Gastrocnemius medialis (tissue), 4 donors: ENCODE data around the gene NAGK. TPM values are rescaled to one million over a fixed set of nuclear protein-coding genes. Genes with fewer than 3 reads are reported as not detected.
"Not testable (repeated sequence)": the region's sequence is repeated elsewhere in the genome, so short reads cannot be mapped to it uniquely, and the experiment has no call there.

Experiments
- ATAC-seq, 2 donors: fragments of 150-250 bp; one replicate each; pipeline ENCODE4 v1.9.1; 2016
- DNase-seq, 2 donors: peaks; one replicate each; pipeline ENCODE4 v3.0.0-alpha.2; 2019
- H3K27ac ChIP-seq, 4 donors: fragments of 200-600 bp; sonication (generic); 1 replicate in 1 of 4; 2 replicates in 3 of 4; pipeline ENCODE4 v1.5.1; 2016 to 2018; ENCODE audit warnings: mild to moderate bottlenecking in 2 of 4, moderate library complexity in 1 of 4
- H3K27me3 ChIP-seq, 3 donors: fragments of 200-600 bp; sonication (generic) in 2 of 3; 1 replicate in 1 of 3; 2 replicates in 2 of 3; pipeline versions ENCODE4 v1.5.1 to v1.6.0; 2016 to 2019; ENCODE audit warnings: mild to moderate bottlenecking in 1 of 3, moderate library complexity in 1 of 3
- H3K36me3 ChIP-seq, 2 donors: fragments of 200-600 bp; sonication (generic) in 1 of 2; one replicate each; pipeline ENCODE4 v1.5.1; 2017 to 2018
- H3K4me1 ChIP-seq, 2 donors: fragments of 200-600 bp; sonication (generic) in 1 of 2; one replicate each; pipeline ENCODE4 v1.5.1; 2016 to 2017; ENCODE audit warnings: mild to moderate bottlenecking in 2 of 2
- H3K4me3 ChIP-seq, 4 donors: fragments of 200-600 bp; sonication (generic) in 3 of 4; 1 replicate in 1 of 4; 2 replicates in 3 of 4; pipeline ENCODE4 v1.5.1; 2016 to 2019; ENCODE audit warnings: mild to moderate bottlenecking in 2 of 4
- H3K9me3 ChIP-seq, 3 donors: fragments of 200-600 bp; sonication (generic) in 2 of 3; 1 replicate in 1 of 3; 2 replicates in 2 of 3; pipeline ENCODE4 v1.5.1; 2016 to 2019
- POLR2A ChIP-seq, 2 donors: fragments of 450-650 bp; IDR thresholded peaks; one replicate each; pipeline ENCODE4 v1.6.1; 2017; ENCODE audit warnings: antibody characterized with exemption in 2 of 2, mild to moderate bottlenecking in 2 of 2, moderate library complexity in 2 of 2
- in situ Hi-C, 4 donors: fragments of 200-750 bp; cut with MboI; loops; one replicate each; pipeline versions ENCODE4 v1.15.0 to v1.8.0; 2017; ENCODE audit warnings: low sequenced_read_pairs in 4 of 4
- intact Hi-C: fragments of 100-400 bp; cut with DNase I; formaldehyde crosslinking; loops from one replicate; pipeline ENCODE4 v1.15.1; 2023; ENCODE audit warnings: low total_unique reads
- total RNA-seq, 4 donors: library from RNA; depleted of rRNA; stranded (reverse); fragments of >200 nt; gene quantifications; one replicate each; pipeline versions ENCODE4 v1.1.0 to v1.2.3, GENCODE V29; 2016
- TF ChIP-seq, protein P1 (sequence below), 5 experiments: fragments of 450-650 bp in 3 of 5; fragments of 200-600 bp in 2 of 5; sonication (generic) in 2 of 5; IDR thresholded peaks in 4 of 5; conservative IDR thresholded peaks in 1 of 5; 1 replicate in 4 of 5; 2 replicates in 1 of 5; pipeline ENCODE4 v1.5.1; 2016 to 2019; ENCODE audit warnings: antibody characterized with exemption in 5 of 5, mild to moderate bottlenecking in 3 of 5, moderate library complexity in 3 of 5

The NAGK gene
- total RNA-seq, 4 donors from 2014 or later, result 24.2 to 43.5 (median 41.2) TPM

GRCh38 chr2:71089475-71089874 lies 21.0 kb downstream of the NAGK start:
- ATAC-seq, H3K4me1 ChIP-seq, H3K36me3 ChIP-seq, H3K9me3 ChIP-seq, H3K4me3 ChIP-seq, in situ Hi-C loops, intact Hi-C loops, H3K27ac ChIP-seq, H3K27me3 ChIP-seq, DNase-seq: not testable (repeated sequence)

GRCh38 chr2:71091808-71092207 lies 23.4 kb downstream of the NAGK start:
- intact Hi-C loops, in situ Hi-C loops, ATAC-seq, H3K4me3 ChIP-seq, H3K36me3 ChIP-seq, H3K9me3 ChIP-seq, H3K27me3 ChIP-seq, H3K4me1 ChIP-seq, H3K27ac ChIP-seq, DNase-seq: not testable (repeated sequence)

- H3K27me3 ChIP-seq, DNase-seq, ATAC-seq, H3K27ac ChIP-seq, intact Hi-C loops, H3K9me3 ChIP-seq, H3K4me3 ChIP-seq, in situ Hi-C loops, H3K4me1 ChIP-seq, H3K36me3 ChIP-seq: not testable (repeated sequence)
These were observed 24.2 kb downstream of the NAGK start for GRCh38 chr2:71092491-71093260.

DNA sequence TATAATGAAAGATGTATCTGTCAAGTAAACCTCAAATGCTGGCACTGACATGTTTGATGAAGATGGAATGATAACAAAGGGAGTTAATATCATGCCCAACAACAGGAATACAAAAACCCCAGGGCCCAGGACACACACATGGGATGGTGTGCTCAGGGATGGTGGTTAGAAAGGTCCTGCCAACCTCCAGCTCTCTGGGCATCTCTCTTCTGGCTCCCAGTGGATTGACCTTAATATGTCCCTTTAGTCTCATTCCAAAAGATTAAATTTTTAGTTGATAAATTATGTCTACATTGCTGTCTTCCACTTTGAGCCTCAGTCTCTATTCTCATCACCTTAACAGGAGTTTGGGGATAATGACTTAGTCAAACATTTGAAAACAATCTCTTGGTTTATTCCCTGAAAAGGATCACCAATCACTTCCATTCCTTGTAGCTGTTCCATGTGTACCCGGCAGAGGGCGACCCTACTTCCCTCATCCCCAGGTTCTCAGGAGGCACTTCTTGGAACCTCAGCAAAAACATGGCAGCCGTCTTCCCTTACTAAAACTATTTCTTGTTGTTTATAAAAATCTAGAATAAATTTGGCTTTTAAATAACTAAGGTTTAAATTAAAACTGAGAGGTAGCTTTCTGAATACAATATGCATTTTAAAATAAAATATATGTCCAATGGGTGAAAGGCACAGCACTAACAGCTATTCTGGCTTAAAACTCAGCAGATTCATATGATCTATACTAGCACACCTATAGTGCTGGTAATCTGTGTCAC lies 31.9 kb downstream of the NAGK start:
- DNase-seq (peak; percentile 18 to 24), ATAC-seq (peak in 1 of 2 donors; percentile 82)
- no peaks in the 10 kb centered on the region for H3K27me3 ChIP-seq
- TF ChIP-seq, protein P1, sequence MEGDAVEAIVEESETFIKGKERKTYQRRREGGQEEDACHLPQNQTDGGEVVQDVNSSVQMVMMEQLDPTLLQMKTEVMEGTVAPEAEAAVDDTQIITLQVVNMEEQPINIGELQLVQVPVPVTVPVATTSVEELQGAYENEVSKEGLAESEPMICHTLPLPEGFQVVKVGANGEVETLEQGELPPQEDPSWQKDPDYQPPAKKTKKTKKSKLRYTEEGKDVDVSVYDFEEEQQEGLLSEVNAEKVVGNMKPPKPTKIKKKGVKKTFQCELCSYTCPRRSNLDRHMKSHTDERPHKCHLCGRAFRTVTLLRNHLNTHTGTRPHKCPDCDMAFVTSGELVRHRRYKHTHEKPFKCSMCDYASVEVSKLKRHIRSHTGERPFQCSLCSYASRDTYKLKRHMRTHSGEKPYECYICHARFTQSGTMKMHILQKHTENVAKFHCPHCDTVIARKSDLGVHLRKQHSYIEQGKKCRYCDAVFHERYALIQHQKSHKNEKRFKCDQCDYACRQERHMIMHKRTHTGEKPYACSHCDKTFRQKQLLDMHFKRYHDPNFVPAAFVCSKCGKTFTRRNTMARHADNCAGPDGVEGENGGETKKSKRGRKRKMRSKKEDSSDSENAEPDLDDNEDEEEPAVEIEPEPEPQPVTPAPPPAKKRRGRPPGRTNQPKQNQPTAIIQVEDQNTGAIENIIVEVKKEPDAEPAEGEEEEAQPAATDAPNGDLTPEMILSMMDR (IDR thresholded peaks at IDR 0.05 in 4 of 5, conservative IDR thresholded peaks at IDR 0.05 in 1 of 5), result peak in 4 of 5 experiments; percentile 54 to 73 (median 62)
- no peak for TF ChIP-seq POLR2A (IDR thresholded peaks at IDR 0.05)
- no peaks in the 10 kb centered on the region for H3K36me3 ChIP-seq
- H3K4me1 ChIP-seq, result no peaks in the 10 kb centered on the region
- in situ Hi-C loops, result loop anchor here in 1 of 4 donors (10.0 kb wide), 1 partner anchor 94 kb away; no protein-coding TSS in a partner anchor
- H3K9me3 ChIP-seq, result no peaks in the 10 kb centered on the region
- no peak overlapping the region for H3K27ac ChIP-seq
- intact Hi-C loops, result loop anchor here (1.0 kb wide), 1 partner anchor 91 kb away; no protein-coding TSS in a partner anchor
- no peak overlapping the region for H3K4me3 ChIP-seq

GRCh38 chr2:71101656-71102055 lies 33.2 kb downstream of the NAGK start:
- no peak for DNase-seq
- intact Hi-C loops (no loop called here), in situ Hi-C loops (loop anchor here in 1 of 4 donors (10.0 kb wide), 1 partner anchor 93 kb away; no protein-coding TSS in a partner anchor)
- H3K27ac ChIP-seq, result no peak overlapping the region
- H3K27me3 ChIP-seq, result no peaks in the 10 kb centered on the region
- no peaks in the 10 kb centered on the region for H3K4me1 ChIP-seq
- H3K4me3 ChIP-seq, result no peak overlapping the region
- TF ChIP-seq, protein P1 (IDR thresholded peaks at IDR 0.05 in 4 of 5, conservative IDR thresholded peaks at IDR 0.05 in 1 of 5), result no peak
- no peak for TF ChIP-seq POLR2A (IDR thresholded peaks at IDR 0.05)
- no peaks in the 10 kb centered on the region for H3K9me3 ChIP-seq
- H3K36me3 ChIP-seq, result no peaks in the 10 kb centered on the region
- ATAC-seq, result no peak
